GM18498 (cell line): ENCODE measurements around the gene PLS1.
"Not testable (repeated sequence)": the region's sequence is repeated elsewhere in the genome, so short reads cannot be mapped to it uniquely, and the experiment has no call there.

Source experiments
- ATAC-seq: cut with Tn5 transposase; IDR thresholded peaks from one replicate; pipeline ENCODE4 v1.9.1; 2021; ENCODE audit warnings: mild to moderate bottlenecking, moderate library complexity; ENCODE audit not compliant: unreplicated experiment

Gene PLS1

DNA sequence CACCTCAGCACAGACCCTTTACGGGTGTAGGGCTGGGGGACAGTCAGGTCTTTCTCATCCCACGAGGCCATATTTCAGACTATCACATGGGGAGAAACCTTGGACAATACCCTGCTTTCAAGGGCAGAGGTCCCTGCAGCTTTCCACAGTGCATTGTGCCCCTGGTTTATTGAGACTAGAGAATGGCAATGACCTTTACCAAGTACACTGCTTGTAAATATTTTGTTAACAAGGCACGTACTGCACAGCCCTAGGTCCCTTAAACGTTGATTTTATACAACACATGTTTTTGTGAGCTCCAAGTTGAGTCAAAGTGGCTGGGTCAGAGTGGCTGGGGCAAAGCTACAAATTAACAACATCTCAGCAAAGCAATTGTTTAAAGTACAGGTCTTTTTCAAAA is 156.4 kb downstream of the PLS1 start:
- ATAC-seq: not testable (repeated sequence)

DNA sequence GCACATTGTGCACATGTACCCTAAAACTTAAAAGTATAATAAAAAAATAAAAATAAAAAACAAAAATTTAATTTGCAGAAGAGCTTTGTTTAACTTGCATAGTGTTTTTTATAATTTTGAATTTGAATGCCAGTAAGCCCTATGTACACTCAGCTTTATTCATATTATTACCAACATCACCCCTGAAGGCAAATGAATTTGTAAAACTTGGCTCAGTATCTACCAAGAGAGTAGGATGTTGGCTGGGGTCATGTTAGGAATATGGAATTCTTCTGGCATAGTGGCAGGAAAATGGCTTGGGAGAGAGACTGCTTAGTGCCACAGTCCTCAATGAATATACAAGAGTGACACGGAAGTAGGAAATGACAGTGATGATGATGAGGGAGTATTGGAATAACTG is 158.3 kb downstream of the PLS1 start:
- no peak for ATAC-seq
